Activated CD4-positive, alpha-beta T cell treated with anti-CD3 and anti-CD28 coated beads, Interleukin-2, amount 50 U/mL, for 16 hours (primary cell): Measurements from ENCODE around the gene ATP6V0E2.

Source experiments
- DNase-seq: peaks from one replicate; pipeline ENCODE4 v3.0.0-alpha.2; 2020

Gene ATP6V0E2

GRCh38 chr7:149864751-149865150 is 9.0 kb upstream of the ATP6V0E2 start:
- DNase-seq: no peak

GRCh38 chr7:149865437-149865836 is 8.3 kb upstream of the ATP6V0E2 start:
- DNase-seq: peak; percentile 72

- DNase-seq: no peak
Observed at GRCh38 chr7:149866139-149866778, 7.5 kb upstream of the ATP6V0E2 start.

GRCh38 chr7:149866779-149867447 is 6.9 kb upstream of the ATP6V0E2 start:
- DNase-seq: no peak

- no peak for DNase-seq
Observed at GRCh38 chr7:149867762-149868622, 5.8 kb upstream of the ATP6V0E2 start.

GRCh38 chr7:149868623-149869290 is 5.0 kb upstream of the ATP6V0E2 start:
- no peak for DNase-seq

- DNase-seq: no peak
Observed at GRCh38 chr7:149869291-149869650, 4.5 kb upstream of the ATP6V0E2 start.

- DNase-seq: peak; percentile 69
Observed at GRCh38 chr7:149869867-149870266, 3.9 kb upstream of the ATP6V0E2 start.

- no peak for DNase-seq
Observed at GRCh38 chr7:149870274-149870673, 3.5 kb upstream of the ATP6V0E2 start.

GRCh38 chr7:149870701-149871483 is 2.9 kb upstream of the ATP6V0E2 start:
- no peak for DNase-seq

- DNase-seq: peak; percentile 44
Observed at GRCh38 chr7:149871576-149871975, 2.2 kb upstream of the ATP6V0E2 start.

- DNase-seq: peak; percentile 53
Observed at GRCh38 chr7:149872419-149873073, 1.2 kb upstream of the ATP6V0E2 start.

- no peak for DNase-seq
Observed at GRCh38 chr7:149873970-149874643, 338 bp downstream of the ATP6V0E2 start.

GRCh38 chr7:149874644-149875028 is 867 bp downstream of the ATP6V0E2 start:
- no peak for DNase-seq

GRCh38 chr7:149875396-149875795 is 1.6 kb downstream of the ATP6V0E2 start:
- DNase-seq: no peak

- DNase-seq: no peak
Observed at GRCh38 chr7:149877890-149878522, 4.2 kb downstream of the ATP6V0E2 start.

GRCh38 chr7:149878523-149878921 is 4.8 kb downstream of the ATP6V0E2 start:
- no peak for DNase-seq

- DNase-seq: no peak
Observed at GRCh38 chr7:149879271-149879743, 5.5 kb downstream of the ATP6V0E2 start.

GRCh38 chr7:149879766-149880637 is 6.2 kb downstream of the ATP6V0E2 start:
- no peak for DNase-seq
